ENCODE data around the gene RFT1. TPM values are rescaled to one million over a fixed set of nuclear protein-coding genes. Genes with fewer than 3 reads are reported as not detected.
A peak's percentile ranks its signal among the peaks of the same experiment; 100 is the strongest.

Gene RFT1
- total and polyA plus RNA-seq, 2 of the 13 experiments (the other 11 are each of a cell fraction or from before 2014, with no cell fraction given), result 23.2 to 37.0 TPM

GRCh38 chr3:53130179-53131061 lies at the start of gene RFT1 (continued):
- TF ChIP-seq KLF9 (CRISPR knock-in tag; IDR thresholded peaks at IDR 0.05; ENCODE audit: low read depth) (0 out of 2 replicates have a peak, but pooled peaks have one; percentile 44), ZSCAN25 (CRISPR knock-in tag; IDR thresholded peaks at IDR 0.05) (no peak; the same call in 1 of the 2 replicates), ZNF44 (CRISPR knock-in tag; IDR thresholded peaks at IDR 0.05) (no peak), MTF1 (CRISPR knock-in tag; IDR thresholded peaks at IDR 0.05) (no peak), PHF5A (CRISPR knock-in tag; IDR thresholded peaks at IDR 0.05; ENCODE audit: low read depth, unreplicated experiment) (no peak), MXD3 (CRISPR knock-in tag; IDR thresholded peaks at IDR 0.05) (peak; percentile 54; the same call in 1 of the 2 replicates), ZNF256 (CRISPR knock-in tag; conservative IDR thresholded peaks at IDR 0.05) (no peak), MAFF (IDR thresholded peaks at IDR 0.05; ENCODE audit: low read depth, low read length) (no peak), NCOR1 (IDR thresholded peaks at IDR 0.05; ENCODE audit: borderline replicate concordance, low read length) (peak; percentile 41; the same call in 1 of the 2 replicates), GABPB1 (CRISPR knock-in tag; IDR thresholded peaks at IDR 0.05) (peak; percentile 88), ISX (CRISPR knock-in tag; conservative IDR thresholded peaks at IDR 0.05) (no peak), CENPBD1 (CRISPR knock-in tag; IDR thresholded peaks at IDR 0.05; ENCODE audit: borderline replicate concordance, low read depth) (no peak), ZSCAN30 (CRISPR knock-in tag; IDR thresholded peaks at IDR 0.05) (peak; percentile 82; the same call in 1 of the 2 replicates)
- TF ChIP-seq, protein P1, sequence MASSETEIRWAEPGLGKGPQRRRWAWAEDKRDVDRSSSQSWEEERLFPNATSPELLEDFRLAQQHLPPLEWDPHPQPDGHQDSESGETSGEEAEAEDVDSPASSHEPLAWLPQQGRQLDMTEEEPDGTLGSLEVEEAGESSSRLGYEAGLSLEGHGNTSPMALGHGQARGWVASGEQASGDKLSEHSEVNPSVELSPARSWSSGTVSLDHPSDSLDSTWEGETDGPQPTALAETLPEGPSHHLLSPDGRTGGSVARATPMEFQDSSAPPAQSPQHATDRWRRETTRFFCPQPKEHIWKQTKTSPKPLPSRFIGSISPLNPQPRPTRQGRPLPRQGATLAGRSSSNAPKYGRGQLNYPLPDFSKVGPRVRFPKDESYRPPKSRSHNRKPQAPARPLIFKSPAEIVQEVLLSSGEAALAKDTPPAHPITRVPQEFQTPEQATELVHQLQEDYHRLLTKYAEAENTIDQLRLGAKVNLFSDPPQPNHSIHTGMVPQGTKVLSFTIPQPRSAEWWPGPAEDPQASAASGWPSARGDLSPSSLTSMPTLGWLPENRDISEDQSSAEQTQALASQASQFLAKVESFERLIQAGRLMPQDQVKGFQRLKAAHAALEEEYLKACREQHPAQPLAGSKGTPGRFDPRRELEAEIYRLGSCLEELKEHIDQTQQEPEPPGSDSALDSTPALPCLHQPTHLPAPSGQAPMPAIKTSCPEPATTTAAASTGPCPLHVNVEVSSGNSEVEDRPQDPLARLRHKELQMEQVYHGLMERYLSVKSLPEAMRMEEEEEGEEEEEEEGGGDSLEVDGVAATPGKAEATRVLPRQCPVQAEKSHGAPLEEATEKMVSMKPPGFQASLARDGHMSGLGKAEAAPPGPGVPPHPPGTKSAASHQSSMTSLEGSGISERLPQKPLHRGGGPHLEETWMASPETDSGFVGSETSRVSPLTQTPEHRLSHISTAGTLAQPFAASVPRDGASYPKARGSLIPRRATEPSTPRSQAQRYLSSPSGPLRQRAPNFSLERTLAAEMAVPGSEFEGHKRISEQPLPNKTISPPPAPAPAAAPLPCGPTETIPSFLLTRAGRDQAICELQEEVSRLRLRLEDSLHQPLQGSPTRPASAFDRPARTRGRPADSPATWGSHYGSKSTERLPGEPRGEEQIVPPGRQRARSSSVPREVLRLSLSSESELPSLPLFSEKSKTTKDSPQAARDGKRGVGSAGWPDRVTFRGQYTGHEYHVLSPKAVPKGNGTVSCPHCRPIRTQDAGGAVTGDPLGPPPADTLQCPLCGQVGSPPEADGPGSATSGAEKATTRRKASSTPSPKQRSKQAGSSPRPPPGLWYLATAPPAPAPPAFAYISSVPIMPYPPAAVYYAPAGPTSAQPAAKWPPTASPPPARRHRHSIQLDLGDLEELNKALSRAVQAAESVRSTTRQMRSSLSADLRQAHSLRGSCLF (CRISPR knock-in tag; IDR thresholded peaks at IDR 0.05; ENCODE audit: borderline replicate concordance), result no peak
- TF ChIP-seq, protein P2, sequence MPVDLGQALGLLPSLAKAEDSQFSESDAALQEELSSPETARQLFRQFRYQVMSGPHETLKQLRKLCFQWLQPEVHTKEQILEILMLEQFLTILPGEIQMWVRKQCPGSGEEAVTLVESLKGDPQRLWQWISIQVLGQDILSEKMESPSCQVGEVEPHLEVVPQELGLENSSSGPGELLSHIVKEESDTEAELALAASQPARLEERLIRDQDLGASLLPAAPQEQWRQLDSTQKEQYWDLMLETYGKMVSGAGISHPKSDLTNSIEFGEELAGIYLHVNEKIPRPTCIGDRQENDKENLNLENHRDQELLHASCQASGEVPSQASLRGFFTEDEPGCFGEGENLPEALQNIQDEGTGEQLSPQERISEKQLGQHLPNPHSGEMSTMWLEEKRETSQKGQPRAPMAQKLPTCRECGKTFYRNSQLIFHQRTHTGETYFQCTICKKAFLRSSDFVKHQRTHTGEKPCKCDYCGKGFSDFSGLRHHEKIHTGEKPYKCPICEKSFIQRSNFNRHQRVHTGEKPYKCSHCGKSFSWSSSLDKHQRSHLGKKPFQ (CRISPR knock-in tag; IDR thresholded peaks at IDR 0.05; ENCODE audit: insufficient replicate concordance), result no peak
- TF ChIP-seq, protein P3, sequence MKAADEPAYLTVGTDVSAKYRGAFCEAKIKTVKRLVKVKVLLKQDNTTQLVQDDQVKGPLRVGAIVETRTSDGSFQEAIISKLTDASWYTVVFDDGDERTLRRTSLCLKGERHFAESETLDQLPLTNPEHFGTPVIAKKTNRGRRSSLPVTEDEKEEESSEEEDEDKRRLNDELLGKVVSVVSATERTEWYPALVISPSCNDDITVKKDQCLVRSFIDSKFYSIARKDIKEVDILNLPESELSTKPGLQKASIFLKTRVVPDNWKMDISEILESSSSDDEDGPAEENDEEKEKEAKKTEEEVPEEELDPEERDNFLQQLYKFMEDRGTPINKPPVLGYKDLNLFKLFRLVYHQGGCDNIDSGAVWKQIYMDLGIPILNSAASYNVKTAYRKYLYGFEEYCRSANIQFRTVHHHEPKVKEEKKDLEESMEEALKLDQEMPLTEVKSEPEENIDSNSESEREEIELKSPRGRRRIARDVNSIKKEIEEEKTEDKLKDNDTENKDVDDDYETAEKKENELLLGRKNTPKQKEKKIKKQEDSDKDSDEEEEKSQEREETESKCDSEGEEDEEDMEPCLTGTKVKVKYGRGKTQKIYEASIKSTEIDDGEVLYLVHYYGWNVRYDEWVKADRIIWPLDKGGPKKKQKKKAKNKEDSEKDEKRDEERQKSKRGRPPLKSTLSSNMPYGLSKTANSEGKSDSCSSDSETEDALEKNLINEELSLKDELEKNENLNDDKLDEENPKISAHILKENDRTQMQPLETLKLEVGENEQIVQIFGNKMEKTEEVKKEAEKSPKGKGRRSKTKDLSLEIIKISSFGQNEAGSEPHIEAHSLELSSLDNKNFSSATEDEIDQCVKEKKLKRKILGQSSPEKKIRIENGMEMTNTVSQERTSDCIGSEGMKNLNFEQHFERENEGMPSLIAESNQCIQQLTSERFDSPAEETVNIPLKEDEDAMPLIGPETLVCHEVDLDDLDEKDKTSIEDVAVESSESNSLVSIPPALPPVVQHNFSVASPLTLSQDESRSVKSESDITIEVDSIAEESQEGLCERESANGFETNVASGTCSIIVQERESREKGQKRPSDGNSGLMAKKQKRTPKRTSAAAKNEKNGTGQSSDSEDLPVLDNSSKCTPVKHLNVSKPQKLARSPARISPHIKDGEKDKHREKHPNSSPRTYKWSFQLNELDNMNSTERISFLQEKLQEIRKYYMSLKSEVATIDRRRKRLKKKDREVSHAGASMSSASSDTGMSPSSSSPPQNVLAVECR (CRISPR knock-in tag; IDR thresholded peaks at IDR 0.05; ENCODE audit: borderline replicate concordance), result peak; percentile 99
